ENCODE measurements around the gene HOPX.

Gene HOPX

DNA sequence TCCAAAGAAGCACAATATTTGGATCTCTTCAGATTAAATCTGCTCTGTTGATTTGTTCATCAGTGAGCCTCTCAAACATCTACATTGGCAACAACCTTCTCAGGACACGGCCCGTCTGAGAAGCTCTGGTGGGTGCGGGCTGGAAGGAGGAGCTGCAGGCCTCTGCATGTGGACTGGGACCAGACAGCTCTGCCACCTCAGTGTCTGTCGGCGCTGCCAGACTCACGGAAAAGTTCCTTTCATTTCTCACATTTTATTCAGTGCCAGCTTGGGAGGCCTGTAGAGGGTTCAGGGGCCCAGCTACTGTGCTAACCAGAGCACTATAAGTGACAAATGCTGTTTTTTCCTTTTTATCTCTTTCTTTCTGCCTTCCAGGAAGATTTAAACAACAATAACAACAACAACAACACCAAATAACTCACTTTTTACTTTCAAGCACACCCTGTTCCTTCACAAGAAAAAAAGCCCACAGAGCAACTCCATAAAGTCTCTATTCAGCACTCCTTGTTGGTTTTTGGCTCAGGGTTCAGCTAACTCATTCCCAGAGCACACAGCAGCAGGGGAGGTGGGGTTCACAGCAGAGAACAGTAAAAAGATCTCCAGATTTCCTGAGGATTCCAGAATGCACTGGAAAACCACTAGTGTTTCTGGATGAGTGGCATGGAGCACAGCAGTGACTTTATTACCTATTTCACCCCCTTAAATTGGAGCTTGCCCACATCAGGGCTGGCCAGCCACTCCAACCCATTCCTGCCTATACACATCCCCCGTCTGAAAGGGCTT is 23.2 kb upstream of the HOPX start:
- H3F3A ChIP-seq (ENCODE audit: control insufficient read depth, insufficient read depth) = no peaks in the 10 kb centered on the region
- peaks cover 4% of the 10 kb centered on the region for H3K27me3 ChIP-seq (ENCODE audit: control insufficient read depth, low read length)
- H3K4me1 ChIP-seq (ENCODE audit: control insufficient read depth, low read length) = no peaks in the 10 kb centered on the region
- no peak overlapping the region for H3K27ac ChIP-seq (ENCODE audit: low read depth, low read length)
- H3K9me3 ChIP-seq (ENCODE audit: control insufficient read depth, insufficient read depth, low read length) = no peaks in the 10 kb centered on the region
- H3K79me2 ChIP-seq (ENCODE audit: control insufficient read depth, low read length) = no peaks in the 10 kb centered on the region
- H3K36me3 ChIP-seq (ENCODE audit: control insufficient read depth, low read length) = no peaks in the 10 kb centered on the region
- H4K20me1 ChIP-seq (ENCODE audit: control insufficient read depth, insufficient read depth, low read depth, low read length) = no peaks in the 10 kb centered on the region
- no peak overlapping the region for H3K4me2 ChIP-seq (ENCODE audit: low read length)
- TF ChIP-seq, protein P1, sequence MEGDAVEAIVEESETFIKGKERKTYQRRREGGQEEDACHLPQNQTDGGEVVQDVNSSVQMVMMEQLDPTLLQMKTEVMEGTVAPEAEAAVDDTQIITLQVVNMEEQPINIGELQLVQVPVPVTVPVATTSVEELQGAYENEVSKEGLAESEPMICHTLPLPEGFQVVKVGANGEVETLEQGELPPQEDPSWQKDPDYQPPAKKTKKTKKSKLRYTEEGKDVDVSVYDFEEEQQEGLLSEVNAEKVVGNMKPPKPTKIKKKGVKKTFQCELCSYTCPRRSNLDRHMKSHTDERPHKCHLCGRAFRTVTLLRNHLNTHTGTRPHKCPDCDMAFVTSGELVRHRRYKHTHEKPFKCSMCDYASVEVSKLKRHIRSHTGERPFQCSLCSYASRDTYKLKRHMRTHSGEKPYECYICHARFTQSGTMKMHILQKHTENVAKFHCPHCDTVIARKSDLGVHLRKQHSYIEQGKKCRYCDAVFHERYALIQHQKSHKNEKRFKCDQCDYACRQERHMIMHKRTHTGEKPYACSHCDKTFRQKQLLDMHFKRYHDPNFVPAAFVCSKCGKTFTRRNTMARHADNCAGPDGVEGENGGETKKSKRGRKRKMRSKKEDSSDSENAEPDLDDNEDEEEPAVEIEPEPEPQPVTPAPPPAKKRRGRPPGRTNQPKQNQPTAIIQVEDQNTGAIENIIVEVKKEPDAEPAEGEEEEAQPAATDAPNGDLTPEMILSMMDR (IDR thresholded peaks at IDR 0.05; ENCODE audit: low read depth, low read length, poor library complexity, severe bottlenecking) = no peak
- TF ChIP-seq EZH2phosphoT487 (IDR thresholded peaks at IDR 0.05; ENCODE audit: borderline replicate concordance, low read length) = no peak
- no peaks in the 10 kb centered on the region for H3K9me2 ChIP-seq (replicated peaks; ENCODE audit: control insufficient read depth, low read length)
- H3K4me3 ChIP-seq (ENCODE audit: low read length) = no peak overlapping the region

DNA sequence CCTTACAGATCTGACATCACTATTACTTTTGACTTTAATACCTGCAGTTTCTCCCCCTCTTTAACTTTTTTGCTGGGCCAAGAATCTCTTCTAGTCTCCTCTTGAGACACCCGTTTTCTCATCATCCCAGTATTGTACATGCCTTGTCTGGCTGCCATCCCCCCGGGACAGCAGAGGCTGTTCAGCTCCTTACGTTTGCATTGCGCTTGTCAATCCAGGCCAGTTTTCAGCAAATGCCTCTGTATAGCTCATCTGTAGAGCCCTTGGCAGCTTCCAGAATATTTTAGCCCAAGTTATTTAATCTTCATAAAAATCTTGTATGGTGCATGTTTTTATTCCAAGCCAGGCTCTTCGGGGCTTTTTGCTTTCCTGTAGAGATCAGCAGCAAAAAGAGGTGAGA is 22.3 kb upstream of the HOPX start:
- Histone ChIP-seq H3K4me3 (ENCODE audit: low read length) (no peak overlapping the region), H3K9me3 (ENCODE audit: control insufficient read depth, insufficient read depth, low read length) (no peaks in the 10 kb centered on the region), H4K20me1 (ENCODE audit: control insufficient read depth, insufficient read depth, low read depth, low read length) (no peaks in the 10 kb centered on the region), H3K4me2 (ENCODE audit: low read length) (no peak overlapping the region), H3K27me3 (ENCODE audit: control insufficient read depth, low read length) (peaks cover 4% of the 10 kb centered on the region; the same call in 1 of the 2 replicates), H3K36me3 (ENCODE audit: control insufficient read depth, low read length) (no peaks in the 10 kb centered on the region), H3K4me1 (ENCODE audit: control insufficient read depth, low read length) (no peaks in the 10 kb centered on the region), H3K9me2 (replicated peaks; ENCODE audit: control insufficient read depth, low read length) (no peaks in the 10 kb centered on the region), H3F3A (ENCODE audit: control insufficient read depth, insufficient read depth) (no peaks in the 10 kb centered on the region), H3K79me2 (ENCODE audit: control insufficient read depth, low read length) (no peaks in the 10 kb centered on the region), H3K27ac (ENCODE audit: low read depth, low read length) (no peak overlapping the region)
- TF ChIP-seq, protein P1 (IDR thresholded peaks at IDR 0.05; ENCODE audit: low read depth, low read length, poor library complexity, severe bottlenecking) = no peak
- TF ChIP-seq EZH2phosphoT487 (IDR thresholded peaks at IDR 0.05; ENCODE audit: borderline replicate concordance, low read length) = no peak

DNA sequence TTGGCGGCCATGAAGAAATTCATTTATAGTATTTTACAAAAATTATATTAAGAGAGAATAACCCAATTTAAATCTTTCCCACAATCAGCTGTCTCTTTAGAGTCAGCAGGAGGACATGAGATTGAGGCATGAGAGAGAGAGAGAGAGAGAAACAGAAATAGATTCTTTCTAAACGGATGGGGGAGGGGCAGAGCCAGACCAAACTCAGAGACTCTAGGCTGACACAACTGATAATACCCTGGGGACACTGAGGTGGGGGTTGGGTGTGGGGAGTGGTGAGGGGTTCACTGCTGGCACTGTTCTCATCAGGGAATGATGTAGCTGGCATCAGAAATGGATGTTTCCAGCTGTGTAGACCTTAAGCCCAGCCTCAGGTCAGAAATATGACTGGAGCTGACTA is 20.5 kb upstream of the HOPX start:
- H3K36me3 ChIP-seq (ENCODE audit: control insufficient read depth, low read length) = no peaks in the 10 kb centered on the region
- no peak overlapping the region for H3K4me3 ChIP-seq (ENCODE audit: low read length)
- H3K9me3 ChIP-seq (ENCODE audit: control insufficient read depth, insufficient read depth, low read length) = no peaks in the 10 kb centered on the region
- no peaks in the 10 kb centered on the region for H3F3A ChIP-seq (ENCODE audit: control insufficient read depth, insufficient read depth)
- H3K9me2 ChIP-seq (replicated peaks; ENCODE audit: control insufficient read depth, low read length) = no peaks in the 10 kb centered on the region
- no peak for TF ChIP-seq EZH2phosphoT487 (IDR thresholded peaks at IDR 0.05; ENCODE audit: borderline replicate concordance, low read length)
- TF ChIP-seq, protein P1 (IDR thresholded peaks at IDR 0.05; ENCODE audit: low read depth, low read length, poor library complexity, severe bottlenecking) = no peak
- H3K27me3 ChIP-seq (ENCODE audit: control insufficient read depth, low read length) = peaks cover 4% of the 10 kb centered on the region; the same call in 1 of the 2 replicates
- no peaks in the 10 kb centered on the region for H3K79me2 ChIP-seq (ENCODE audit: control insufficient read depth, low read length)
- H3K4me1 ChIP-seq (ENCODE audit: control insufficient read depth, low read length) = no peaks in the 10 kb centered on the region
- no peak overlapping the region for H3K4me2 ChIP-seq (ENCODE audit: low read length)
- no peaks in the 10 kb centered on the region for H4K20me1 ChIP-seq (ENCODE audit: control insufficient read depth, insufficient read depth, low read depth, low read length)
- H3K27ac ChIP-seq (ENCODE audit: low read depth, low read length) = no peak overlapping the region
